H1 (cell line): ENCODE results near the gene NKIRAS2. TPM values are rescaled to one million over a fixed set of nuclear protein-coding genes. Genes with fewer than 3 reads are reported as not detected.

Experiments used
- ATF3 ChIP-seq: IDR thresholded peaks from 2 replicates; pipeline ENCODE4 v1.6.1; 2011; ENCODE audit warnings: low read depth, mild to moderate bottlenecking, low read length; ENCODE audit not compliant: insufficient read depth
- BACH1 ChIP-seq: IDR thresholded peaks from 2 replicates; pipeline ENCODE4 v1.6.1; 2012; ENCODE audit warnings: low read length, improper control_type of control experiment
- CHD1 ChIP-seq: IDR thresholded peaks from 2 replicates; pipeline ENCODE4 v1.6.1; 2012; ENCODE audit warnings: low read depth, low read length, improper control_type of control experiment
- FOSL1 ChIP-seq: IDR thresholded peaks from 2 replicates; pipeline ENCODE4 v1.6.1; 2011; ENCODE audit warnings: mild to moderate bottlenecking, low read depth, low read length, moderate library complexity; ENCODE audit not compliant: insufficient read depth
- KDM4A ChIP-seq: IDR thresholded peaks from one replicate; pipeline ENCODE4 v1.7.1; 2012; ENCODE audit warnings: low read depth, mild to moderate bottlenecking, moderate library complexity, low read length, inconsistent platforms; ENCODE audit not compliant: severe bottlenecking
- MAFK ChIP-seq: IDR thresholded peaks from 2 replicates; pipeline ENCODE4 v1.6.1; 2012; ENCODE audit warnings: low read depth, mild to moderate bottlenecking, improper control_type of control experiment, low read length
- SIRT6 ChIP-seq: IDR thresholded peaks from one replicate; pipeline ENCODE4 v1.7.1; 2012; ENCODE audit warnings: low read length, inconsistent platforms
- YY1 ChIP-seq: IDR thresholded peaks from 2 replicates; pipeline ENCODE4 v1.6.1; 2011; ENCODE audit warnings: low read depth, mild to moderate bottlenecking, low read length
- polyA plus RNA-seq, 7 experiments: library from polyadenylated mRNA; depleted of rRNA in 3 of 7; stranded (reverse) in 5 of 7; unstranded in 2 of 7; fragments of >200 nt in 5 of 7; fragments of 200-250 nt in 2 of 7; gene quantifications; 1 replicate in 5 of 7; 2 replicates in 1 of 7; 4 replicates in 1 of 7; pipeline versions ENCODE4 v1.2.1 to v1.2.3, GENCODE V29; 2011 to 2013; ENCODE audit warnings: missing spikeins in 2 of 7, mixed read lengths in 2 of 7
- total RNA-seq: library from RNA; stranded (reverse); fragmentation: NEBNext Ultra II Directional; extraction: Animal tissue kit (Norgen Biotek cat#: 25700); gene quantifications from 2 replicates; pipeline ENCODE4 v1.2.1, GENCODE V29; 2021

NKIRAS2 gene
- total and polyA plus RNA-seq, 2 of the 8 experiments (the other 6 are each of a cell fraction or from before 2014, with no cell fraction given), result 34.5 to 51.1 TPM

GRCh38 chr17:42040818-42041217 lies 20.9 kb downstream of the NKIRAS2 start (continued):
- no peak for TF ChIP-seq MAFK
- no peak for TF ChIP-seq BACH1
- TF ChIP-seq ATF3, result no peak
- TF ChIP-seq CHD1, result no peak
- no peak for TF ChIP-seq KDM4A
- no peak for TF ChIP-seq YY1
- no peak for TF ChIP-seq SIRT6
- no peak for TF ChIP-seq FOSL1
